Transverse colon (tissue), 4 donors: Measurements from ENCODE around the gene AP1B1. TPM values are rescaled to one million over a fixed set of nuclear protein-coding genes. Genes with fewer than 3 reads are reported as not detected.
A peak's percentile ranks its signal among the peaks of the same experiment; 100 is the strongest.
"Not testable (repeated sequence)": the region's sequence is repeated elsewhere in the genome, so short reads cannot be mapped to it uniquely, and the experiment has no call there.

Experiments
- DNase-seq: peaks from one replicate; pipeline ENCODE4 v3.0.0-alpha.2; 2019
- H3K27ac ChIP-seq, 4 donors: fragments of 200-600 bp; sonication (generic); 2 replicates each; pipeline ENCODE4 v1.5.1; 2016 to 2018; ENCODE audit warnings: inconsistent platforms in 4 of 4
- H3K27me3 ChIP-seq: fragments of 200-600 bp; sonication (generic); 2 replicates; pipeline ENCODE4 v1.5.1; 2017; ENCODE audit warnings: inconsistent platforms
- H3K36me3 ChIP-seq, 4 donors: fragments of 200-600 bp; sonication (generic); 2 replicates each; pipeline ENCODE4 v1.5.1; 2017 to 2019; ENCODE audit warnings: inconsistent platforms in 4 of 4
- H3K4me1 ChIP-seq, 4 donors: fragments of 200-600 bp; sonication (generic); 2 replicates each; pipeline ENCODE4 v1.5.1; 2017 to 2020; ENCODE audit warnings: inconsistent platforms in 4 of 4
- H3K4me3 ChIP-seq, 4 donors: fragments of 200-600 bp; sonication (generic); 1 replicate in 1 of 4; 2 replicates in 3 of 4; pipeline versions ENCODE4 v1.5.1 to v1.6.1; 2017 to 2019; ENCODE audit warnings: inconsistent platforms in 4 of 4
- H3K9me3 ChIP-seq, 2 donors: fragments of 200-600 bp; sonication (generic); 2 replicates each; pipeline ENCODE4 v1.5.1; 2017 to 2019; ENCODE audit warnings: inconsistent platforms in 2 of 2
- EP300 ChIP-seq: sonication (generic); formaldehyde crosslinking; IDR thresholded peaks from one replicate; pipeline ENCODE4 v1.6.1; 2017; ENCODE audit warnings: antibody characterized with exemption, low read depth
- POLR2A ChIP-seq: fragments of 450-650 bp; IDR thresholded peaks from one replicate; pipeline ENCODE4 v1.6.1; 2016; ENCODE audit warnings: antibody characterized with exemption, mild to moderate bottlenecking, moderate library complexity
- POLR2AphosphoS5 ChIP-seq, 3 donors: sonication (generic); formaldehyde crosslinking; IDR thresholded peaks; one replicate each; pipeline ENCODE4 v1.6.1; 2016; ENCODE audit warnings: antibody characterized with exemption in 3 of 3
- WGBS, 2 donors: methylation state at CpG; one replicate each; pipeline ENCODE4 v1.1.5; 2018; ENCODE audit warnings: low coverage in 1 of 2; 5-methylcytosine and 5-hydroxymethylcytosine counted together
- in situ Hi-C, 4 donors: fragments of 200-750 bp; cut with MboI; loops; one replicate each; pipeline versions ENCODE4 v1.15.0 to v1.15.1; 2017; ENCODE audit warnings: low sequenced_read_pairs in 3 of 4, low pct_ligation_motif_present in 1 of 4, low pct_unique_long_range_greater_than_20kb in 1 of 4
- intact Hi-C: fragments of 100-400 bp; cut with DNase I; formaldehyde crosslinking; loops from one replicate; pipeline ENCODE4 v1.15.1; 2023; ENCODE audit warnings: low total_unique reads
- total RNA-seq, 4 donors: library from RNA; depleted of rRNA; stranded (reverse); fragments of >200 nt; gene quantifications; one replicate each; pipeline ENCODE4 v1.1.0, GENCODE V29; 2016
- TF ChIP-seq, protein P1 (sequence below), 5 experiments: fragments of 200-600 bp in 3 of 5; fragments of 450-650 bp in 2 of 5; sonication (generic) in 3 of 5; IDR thresholded peaks; 1 replicate in 2 of 5; 2 replicates in 3 of 5; pipeline ENCODE4 v1.5.1; 2016 to 2017; ENCODE audit warnings: antibody characterized with exemption in 5 of 5, inconsistent platforms in 3 of 5, mild to moderate bottlenecking in 2 of 5, moderate library complexity in 1 of 5

AP1B1 gene
- total RNA-seq, 4 donors from 2014 or later, result 45.6 to 107 (median 92.4) TPM

- no peak for DNase-seq
- WGBS, 2 donors, result 53 to 70% methylated on average over 2 to 5 of the region's 5 CpGs
- H3K4me3 ChIP-seq, result no peak overlapping the region
- no peaks in the 10 kb centered on the region for H3K9me3 ChIP-seq
- TF ChIP-seq POLR2A (no peak), POLR2AphosphoS5 (IDR thresholded peaks at IDR 0.05) (no peak), EP300 (no peak)
- TF ChIP-seq, protein P1, sequence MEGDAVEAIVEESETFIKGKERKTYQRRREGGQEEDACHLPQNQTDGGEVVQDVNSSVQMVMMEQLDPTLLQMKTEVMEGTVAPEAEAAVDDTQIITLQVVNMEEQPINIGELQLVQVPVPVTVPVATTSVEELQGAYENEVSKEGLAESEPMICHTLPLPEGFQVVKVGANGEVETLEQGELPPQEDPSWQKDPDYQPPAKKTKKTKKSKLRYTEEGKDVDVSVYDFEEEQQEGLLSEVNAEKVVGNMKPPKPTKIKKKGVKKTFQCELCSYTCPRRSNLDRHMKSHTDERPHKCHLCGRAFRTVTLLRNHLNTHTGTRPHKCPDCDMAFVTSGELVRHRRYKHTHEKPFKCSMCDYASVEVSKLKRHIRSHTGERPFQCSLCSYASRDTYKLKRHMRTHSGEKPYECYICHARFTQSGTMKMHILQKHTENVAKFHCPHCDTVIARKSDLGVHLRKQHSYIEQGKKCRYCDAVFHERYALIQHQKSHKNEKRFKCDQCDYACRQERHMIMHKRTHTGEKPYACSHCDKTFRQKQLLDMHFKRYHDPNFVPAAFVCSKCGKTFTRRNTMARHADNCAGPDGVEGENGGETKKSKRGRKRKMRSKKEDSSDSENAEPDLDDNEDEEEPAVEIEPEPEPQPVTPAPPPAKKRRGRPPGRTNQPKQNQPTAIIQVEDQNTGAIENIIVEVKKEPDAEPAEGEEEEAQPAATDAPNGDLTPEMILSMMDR (IDR thresholded peaks at IDR 0.05), result no peak
- intact Hi-C loops (loop anchor here (10.0 kb wide), 1 partner anchor 1863 kb away; the partner anchor contains the start of gene PIK3IP1), in situ Hi-C loops (no loop called here)
- H3K36me3 ChIP-seq, result no peaks in the 10 kb centered on the region
- H3K27ac ChIP-seq, result no peak overlapping the region
- peaks cover 39% of the 10 kb centered on the region for H3K27me3 ChIP-seq
- no peaks in the 10 kb centered on the region for H3K4me1 ChIP-seq
Measured at GRCh38 chr22:29431986-29432385, 43.6 kb upstream of the AP1B1 start.

DNA sequence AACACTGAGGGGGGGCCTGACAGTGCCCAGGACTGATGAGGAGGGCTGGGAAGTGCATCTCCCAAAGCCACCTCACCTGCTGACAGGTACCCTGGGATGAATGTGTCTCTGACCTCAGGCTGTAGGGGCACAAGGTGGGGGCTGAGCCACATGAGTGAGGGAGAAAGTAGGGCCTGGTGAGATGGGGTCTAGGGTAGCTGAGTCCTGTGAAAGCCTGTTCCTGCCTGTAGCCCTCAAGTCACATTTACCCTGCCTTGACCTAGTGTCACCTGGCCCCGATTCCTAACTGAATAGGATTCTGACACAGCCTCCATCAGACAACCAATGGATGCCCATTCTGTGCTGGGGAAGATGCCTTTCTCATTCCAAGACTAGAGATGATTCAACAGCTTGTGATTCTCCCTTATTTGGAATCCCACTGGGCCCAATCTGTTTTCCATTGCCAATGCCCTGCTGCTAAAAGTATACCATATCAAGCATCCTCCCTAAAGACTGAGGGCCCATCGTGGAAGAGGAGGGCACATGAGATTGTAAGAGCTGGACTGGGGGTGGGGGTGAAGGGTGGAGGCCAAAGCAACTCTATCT lies 38.9 kb upstream of the AP1B1 start:
- WGBS, 2 donors, result 83% methylated on average over 2 of the region's 2 CpGs; no CpG with 5 or more reads in 1 of the 2 donors
- in situ Hi-C loops (no loop called here), intact Hi-C loops (no loop called here)
- Histone ChIP-seq H3K9me3 (no peaks in the 10 kb centered on the region), H3K36me3 (no peaks in the 10 kb centered on the region), H3K4me3 (no peak overlapping the region), H3K4me1 (no peaks in the 10 kb centered on the region), H3K27me3 (peaks cover 22% of the 10 kb centered on the region), H3K27ac (no peak overlapping the region)
- TF ChIP-seq POLR2AphosphoS5 (IDR thresholded peaks at IDR 0.05) (no peak), EP300 (no peak), POLR2A (no peak)
- TF ChIP-seq, protein P1 (IDR thresholded peaks at IDR 0.05), result no peak
- DNase-seq, result no peak

- Histone ChIP-seq H3K27ac (no peak overlapping the region), H3K27me3 (peaks cover 19% of the 10 kb centered on the region), H3K9me3 (no peaks in the 10 kb centered on the region), H3K36me3 (no peaks in the 10 kb centered on the region), H3K4me1 (no peaks in the 10 kb centered on the region), H3K4me3 (no peak overlapping the region)
- no peak for DNase-seq
- 80 to 89% methylated on average over 2 to 7 of the region's 7 CpGs for WGBS, 2 donors
- TF ChIP-seq POLR2A (no peak), POLR2AphosphoS5 (IDR thresholded peaks at IDR 0.05) (no peak), EP300 (no peak)
- TF ChIP-seq, protein P1 (IDR thresholded peaks at IDR 0.05), result no peak
- intact Hi-C loops (no loop called here), in situ Hi-C loops (no loop called here)
Measured at GRCh38 chr22:29426476-29426875, 38.1 kb upstream of the AP1B1 start.

DNA sequence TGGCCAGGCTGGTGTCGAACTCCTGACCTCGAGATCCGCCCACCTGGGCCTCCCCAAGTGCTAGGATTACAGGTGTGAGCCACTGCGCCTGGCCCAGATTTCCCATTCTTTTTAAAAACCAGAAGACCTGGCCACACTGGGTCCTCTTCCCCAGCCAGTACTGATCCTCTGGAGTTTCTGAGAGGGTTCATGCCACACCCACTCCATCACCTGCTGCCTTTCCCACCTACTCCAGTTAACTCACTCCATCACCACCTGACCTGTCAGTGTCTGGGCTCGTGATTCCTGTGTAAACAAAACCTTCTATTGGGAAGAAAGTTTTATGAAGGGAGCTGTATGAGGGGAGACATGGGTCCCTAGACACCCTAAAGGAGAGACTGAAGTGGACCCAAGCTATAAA lies 30.3 kb upstream of the AP1B1 start:
- in situ Hi-C loops, intact Hi-C loops: not testable (repeated sequence)
- 60 to 83% methylated on average over 1 to 5 of the region's 5 CpGs for WGBS, 2 donors

DNA sequence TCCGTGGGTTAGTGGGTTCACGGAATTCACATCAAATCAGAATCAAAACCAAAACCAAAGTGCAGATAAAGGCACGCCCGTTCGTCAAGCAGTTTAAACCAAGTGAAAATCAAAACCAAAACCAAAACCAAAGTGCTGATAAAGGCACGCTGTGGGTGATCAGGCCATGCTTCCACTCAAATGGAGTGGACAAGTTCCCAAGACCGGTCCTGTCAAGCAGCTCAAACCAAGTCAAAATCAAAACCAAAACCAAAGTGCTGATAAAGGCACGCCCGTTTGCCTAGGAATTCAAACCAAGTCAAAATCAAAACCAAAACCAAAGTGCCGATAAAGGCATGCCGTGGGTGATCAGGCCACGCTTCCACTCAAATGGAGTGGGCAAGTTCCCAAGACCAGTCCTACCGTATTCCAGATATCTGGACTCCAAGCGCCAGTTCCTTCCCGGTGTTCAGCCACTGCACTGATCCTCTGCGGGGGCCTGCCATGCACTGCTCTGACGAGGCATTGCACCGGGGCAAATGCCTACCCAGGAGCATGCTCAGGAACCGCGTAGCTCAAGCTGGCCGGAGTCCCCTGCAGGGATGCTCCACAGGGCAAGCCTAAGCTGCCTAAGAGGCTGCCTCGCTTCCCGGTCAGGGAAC lies 26.7 kb upstream of the AP1B1 start:
- H3K27me3 ChIP-seq, H3K9me3 ChIP-seq, intact Hi-C loops, in situ Hi-C loops, H3K36me3 ChIP-seq: not testable (repeated sequence)
- H3K27ac ChIP-seq, result peak overlapping the region; percentile 44 to 62 (median 58)
- H3K4me1 ChIP-seq, result peaks cover 0 to 19% (median 3%) of the 10 kb centered on the region in 4 donors
- peak overlapping the region in 3 of 4 donors; percentile 34 to 49 (median 37) for H3K4me3 ChIP-seq
- DNase-seq, result peak; percentile 37
- WGBS, 2 donors, result 21 to 38% methylated on average over 7 to 23 of the region's 23 CpGs

More for the DNA sequence above, 30.3 kb upstream of the AP1B1 start:
- not testable (repeated sequence) for H3K9me3 ChIP-seq, DNase-seq, H3K36me3 ChIP-seq, H3K4me3 ChIP-seq, H3K27ac ChIP-seq, H3K27me3 ChIP-seq
- H3K4me1 ChIP-seq, result peaks cover 0 to 15% (median 3%) of the 10 kb centered on the region in 4 donors
